Activated naive CD8-positive, alpha-beta T cell treated with anti-CD3 and anti-CD28 coated beads, Interleukin-2, amount 10 ng/mL, durations not matched to agents 7 days and 5 days (primary cell): ENCODE results near the gene ZBTB44. TPM values are rescaled to one million over a fixed set of nuclear protein-coding genes. Genes with fewer than 3 reads are reported as not detected.
"Not testable (repeated sequence)": the region's sequence is repeated elsewhere in the genome, so short reads cannot be mapped to it uniquely, and the experiment has no call there.

ENCODE experiments used
- ATAC-seq: fragments of 150-1000 bp; cut with Tn5 transposase; one replicate; pipeline ENCODE4 v1.10.0; 2021; ENCODE audit warnings: low read depth, moderate library complexity
- POLR2A ChIA-PET: fragments of 350-600 bp; sonication (Branson Sonifier 250); formaldehyde crosslinking; loops from one replicate; lab custom pipeline; 2021; ENCODE audit warnings: antibody characterized with exemption; lab: Charles Lee
- DNase-seq: peaks from one replicate; pipeline ENCODE4 v3.0.0; 2021
- H3K27ac Mint-ChIP-seq: one replicate; pipeline ENCODE4 v1.8.0; 2022; ENCODE audit warnings: mild to moderate bottlenecking, mixed read lengths
- H3K27me3 Mint-ChIP-seq: one replicate; pipeline ENCODE4 v1.8.0; 2022; ENCODE audit warnings: mild to moderate bottlenecking, moderate library complexity, mixed read lengths
- H3K36me3 Mint-ChIP-seq: one replicate; pipeline ENCODE4 v1.8.0; 2021; ENCODE audit warnings: mild to moderate bottlenecking, mixed read lengths
- H3K4me1 Mint-ChIP-seq: one replicate; pipeline ENCODE4 v1.8.0; 2021; ENCODE audit warnings: mixed read lengths
- H3K4me3 Mint-ChIP-seq: one replicate; pipeline ENCODE4 v1.8.0; 2022; ENCODE audit warnings: mild to moderate bottlenecking, moderate library complexity, mixed read lengths
- H3K9me3 Mint-ChIP-seq: one replicate; pipeline ENCODE4 v1.8.0; 2021; ENCODE audit warnings: mixed read lengths
- total RNA-seq, 2 experiments: library from RNA; stranded (reverse); gene quantifications; one replicate each; pipeline ENCODE4 v1.2.3, GENCODE V29; 2021

ZBTB44 gene, protein sequence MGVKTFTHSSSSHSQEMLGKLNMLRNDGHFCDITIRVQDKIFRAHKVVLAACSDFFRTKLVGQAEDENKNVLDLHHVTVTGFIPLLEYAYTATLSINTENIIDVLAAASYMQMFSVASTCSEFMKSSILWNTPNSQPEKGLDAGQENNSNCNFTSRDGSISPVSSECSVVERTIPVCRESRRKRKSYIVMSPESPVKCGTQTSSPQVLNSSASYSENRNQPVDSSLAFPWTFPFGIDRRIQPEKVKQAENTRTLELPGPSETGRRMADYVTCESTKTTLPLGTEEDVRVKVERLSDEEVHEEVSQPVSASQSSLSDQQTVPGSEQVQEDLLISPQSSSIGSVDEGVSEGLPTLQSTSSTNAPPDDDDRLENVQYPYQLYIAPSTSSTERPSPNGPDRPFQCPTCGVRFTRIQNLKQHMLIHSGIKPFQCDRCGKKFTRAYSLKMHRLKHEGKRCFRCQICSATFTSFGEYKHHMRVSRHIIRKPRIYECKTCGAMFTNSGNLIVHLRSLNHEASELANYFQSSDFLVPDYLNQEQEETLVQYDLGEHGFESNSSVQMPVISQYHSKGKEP
- total RNA-seq = 10 to 100 TPM; 53.9 to 60.7 TPM

DNA sequence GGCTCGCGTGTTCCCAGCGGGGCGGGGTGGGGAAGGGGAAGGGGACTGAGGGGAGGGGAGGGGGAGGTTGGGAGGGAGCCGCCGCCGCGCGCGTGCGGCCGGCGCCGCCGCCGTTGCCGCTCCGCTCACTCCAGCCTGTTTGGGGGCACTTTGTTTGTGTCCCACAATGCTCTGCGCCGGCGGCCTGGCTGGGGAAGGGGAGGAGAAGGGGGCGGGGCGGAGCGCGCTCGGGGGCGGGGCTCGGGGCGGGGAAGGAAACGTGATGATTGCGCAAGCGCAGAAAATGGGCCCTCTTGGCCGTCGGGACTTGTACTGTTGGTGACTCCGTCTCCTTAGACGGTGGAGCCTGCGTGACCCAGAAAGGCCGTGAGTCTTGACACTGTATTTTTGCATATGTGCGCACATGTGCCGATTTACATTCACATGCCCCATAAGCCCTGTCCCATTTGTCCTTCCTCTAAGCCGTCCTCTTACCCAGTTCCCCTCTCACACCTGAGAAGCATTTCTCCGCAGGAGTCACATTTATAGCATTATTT, at the start of gene ZBTB44:
Gene ZBTB44, minus strand, starts transcription at position 168 of the 536 bp plus-strand sequence. CDS start 53,044 bp downstream, outside the sequence.
- Mint-ChIP-seq H3K27ac (peak within 1 kb of the TSS; percentile 93), H3K9me3 (no peaks in the 10 kb centered on the region), H3K4me1 (peaks cover 25% of the 10 kb centered on the region), H3K36me3 (no peaks in the 10 kb centered on the region), H3K4me3 (peak within 1 kb of the TSS; percentile 95), H3K27me3 (no peaks in the 10 kb centered on the region)
- POLR2A ChIA-PET = interaction anchor here (1.4 kb wide), 1 partner anchor 312 kb away, joined by 4 read pairs; the partner anchor contains the start of gene PRDM10
- DNase-seq (peak; percentile 85), ATAC-seq (peak; percentile 77)

DNA sequence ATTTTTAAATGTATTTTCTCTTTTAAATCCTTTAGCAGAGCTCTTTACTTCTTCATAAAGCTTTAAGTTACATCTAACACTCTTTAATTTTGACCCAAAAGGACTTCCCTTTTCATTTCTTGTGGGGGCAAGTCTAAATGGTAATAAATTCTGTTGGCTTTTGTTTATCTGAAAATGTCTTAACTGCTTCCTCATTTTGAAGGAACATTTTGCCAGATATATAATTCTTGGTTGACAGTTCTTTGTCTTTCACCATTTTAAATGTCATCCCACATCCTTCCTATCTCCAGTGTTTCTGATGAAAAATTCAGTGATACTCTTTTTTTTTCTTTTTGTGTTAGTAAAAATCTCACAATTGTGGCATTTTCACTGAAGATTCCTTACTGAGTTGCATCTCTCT, 44.7 kb upstream of the ZBTB44 start:
- H3K9me3 Mint-ChIP-seq = peaks cover 18% of the 10 kb centered on the region
- DNase-seq (no peak), ATAC-seq (no peak)
- POLR2A ChIA-PET = no interaction called here
- no peak overlapping the region for H3K27ac Mint-ChIP-seq
- peaks cover 9% of the 10 kb centered on the region for H3K36me3 Mint-ChIP-seq
- H3K4me1 Mint-ChIP-seq = peaks cover 2% of the 10 kb centered on the region
- peaks cover 8% of the 10 kb centered on the region for H3K27me3 Mint-ChIP-seq
- H3K4me3 Mint-ChIP-seq = no peak overlapping the region

DNA sequence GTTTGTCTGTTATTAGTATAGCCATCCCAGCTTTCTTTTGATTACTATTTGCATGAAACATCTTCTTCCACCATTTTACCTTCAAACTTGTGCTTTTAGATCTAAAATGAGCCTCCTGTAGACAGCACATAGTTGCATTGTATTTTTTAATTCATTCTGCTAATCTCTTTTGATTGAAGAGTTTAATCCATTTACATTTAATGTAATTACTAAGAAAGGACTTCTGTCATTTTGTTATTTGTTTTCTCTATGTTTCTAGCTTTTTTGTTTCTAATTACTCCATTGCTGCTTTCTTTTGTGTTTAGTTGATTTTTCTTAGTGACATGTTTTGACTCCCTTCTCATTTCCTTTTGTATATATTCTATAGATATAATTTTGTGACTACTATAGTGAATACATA, 43.7 kb upstream of the ZBTB44 start:
- Mint-ChIP-seq H3K4me1 (peaks cover 2% of the 10 kb centered on the region), H3K9me3 (peaks cover 18% of the 10 kb centered on the region), H3K4me3 (no peak overlapping the region), H3K27ac (no peak overlapping the region), H3K27me3 (peaks cover 5% of the 10 kb centered on the region), H3K36me3 (peaks cover 10% of the 10 kb centered on the region)
- ATAC-seq = no peak
- DNase-seq = no peak
- POLR2A ChIA-PET = no interaction called here

DNA sequence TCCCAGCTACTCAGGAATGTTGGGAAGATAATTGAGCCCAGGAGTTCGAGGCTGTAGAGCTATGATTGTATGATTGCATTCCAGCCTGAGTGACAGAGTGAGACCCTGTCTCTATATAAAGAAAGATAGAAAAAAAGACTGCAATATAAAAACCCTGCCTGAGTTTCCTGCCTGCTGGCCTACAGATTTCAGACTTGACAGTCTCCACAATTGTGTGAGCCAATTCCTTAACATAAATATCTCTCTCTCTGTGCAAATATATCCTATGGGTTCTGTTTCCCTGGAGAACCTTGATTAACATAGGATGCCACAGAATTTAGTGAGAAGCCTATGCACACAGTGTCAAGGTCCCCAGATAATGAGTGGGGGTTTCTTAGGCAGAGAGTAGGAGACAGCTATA, 32.5 kb upstream of the ZBTB44 start:
- H3K36me3 Mint-ChIP-seq = no peaks in the 10 kb centered on the region
- H3K9me3 Mint-ChIP-seq = peaks cover 3% of the 10 kb centered on the region
- POLR2A ChIA-PET = no interaction called here
- ATAC-seq (no peak), DNase-seq (no peak)
- H3K27me3 Mint-ChIP-seq = no peaks in the 10 kb centered on the region
- no peak overlapping the region for H3K4me3 Mint-ChIP-seq
- H3K27ac Mint-ChIP-seq = no peak overlapping the region
- no peaks in the 10 kb centered on the region for H3K4me1 Mint-ChIP-seq

DNA sequence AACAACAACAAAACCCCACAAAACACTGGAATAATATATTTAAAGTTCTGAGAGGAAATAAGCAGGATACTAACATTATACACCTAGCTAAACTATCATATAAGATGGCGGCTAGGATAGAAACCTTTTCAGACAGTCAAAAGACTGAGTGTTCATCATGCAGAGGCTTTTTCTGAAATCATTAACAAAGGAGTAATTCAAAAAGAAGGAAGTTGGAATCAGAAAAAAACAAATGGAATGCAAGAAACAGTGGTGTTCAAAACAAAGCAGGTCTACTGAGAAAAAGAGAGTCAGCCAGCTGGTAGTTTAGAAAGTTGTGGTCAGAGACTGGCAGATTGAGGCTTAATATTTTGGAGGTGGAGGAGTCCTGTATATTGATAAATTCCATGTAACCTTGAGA, 30.1 kb upstream of the ZBTB44 start:
- H3K36me3 Mint-ChIP-seq = peaks cover 9% of the 10 kb centered on the region
- no peak for DNase-seq
- H3K4me3 Mint-ChIP-seq = no peak overlapping the region
- peaks cover 14% of the 10 kb centered on the region for H3K9me3 Mint-ChIP-seq
- ATAC-seq = no peak
- no peaks in the 10 kb centered on the region for H3K27me3 Mint-ChIP-seq
- H3K4me1 Mint-ChIP-seq = peaks cover 12% of the 10 kb centered on the region
- POLR2A ChIA-PET = no interaction called here
- H3K27ac Mint-ChIP-seq = no peak overlapping the region

DNA sequence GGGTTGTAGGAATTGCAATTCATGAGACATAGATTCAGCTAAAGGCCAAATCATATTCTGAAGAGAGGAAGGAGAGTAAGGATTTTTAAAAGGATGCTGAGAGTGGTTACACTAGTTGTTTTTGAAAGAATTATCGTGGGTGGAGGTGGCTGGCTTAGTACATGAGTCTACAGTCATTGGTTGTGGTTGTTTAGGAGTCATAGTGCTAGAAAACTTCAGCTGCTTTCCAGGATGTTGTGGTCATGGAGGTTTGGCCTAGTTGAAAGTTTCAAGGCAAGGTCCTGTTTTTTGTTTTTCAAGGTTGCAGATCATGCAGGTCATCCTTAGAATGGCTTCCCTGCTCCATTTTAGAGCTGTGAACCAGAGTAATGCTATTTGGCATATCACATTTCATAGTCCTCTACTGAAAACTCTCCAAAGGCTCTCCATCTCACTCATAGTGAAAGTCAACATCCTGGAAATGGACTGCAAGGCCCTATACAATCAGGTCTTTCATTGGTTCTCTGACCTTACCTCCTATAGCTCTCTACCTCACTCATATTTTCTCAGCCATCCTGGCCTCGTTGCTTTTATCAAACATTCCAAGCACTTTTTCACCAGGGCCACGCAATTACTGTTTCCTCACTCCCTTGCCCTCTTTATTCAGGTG, 26.1 kb upstream of the ZBTB44 start:
- H3K4me3 Mint-ChIP-seq = no peak overlapping the region
- no peaks in the 10 kb centered on the region for H3K27me3 Mint-ChIP-seq
- peaks cover 17% of the 10 kb centered on the region for H3K9me3 Mint-ChIP-seq
- peak overlapping the region; percentile 68 for H3K27ac Mint-ChIP-seq
- DNase-seq (no peak), ATAC-seq (peak; percentile 81)
- POLR2A ChIA-PET = no interaction called here
- peaks cover 13% of the 10 kb centered on the region for H3K36me3 Mint-ChIP-seq
- H3K4me1 Mint-ChIP-seq = peaks cover 14% of the 10 kb centered on the region

DNA sequence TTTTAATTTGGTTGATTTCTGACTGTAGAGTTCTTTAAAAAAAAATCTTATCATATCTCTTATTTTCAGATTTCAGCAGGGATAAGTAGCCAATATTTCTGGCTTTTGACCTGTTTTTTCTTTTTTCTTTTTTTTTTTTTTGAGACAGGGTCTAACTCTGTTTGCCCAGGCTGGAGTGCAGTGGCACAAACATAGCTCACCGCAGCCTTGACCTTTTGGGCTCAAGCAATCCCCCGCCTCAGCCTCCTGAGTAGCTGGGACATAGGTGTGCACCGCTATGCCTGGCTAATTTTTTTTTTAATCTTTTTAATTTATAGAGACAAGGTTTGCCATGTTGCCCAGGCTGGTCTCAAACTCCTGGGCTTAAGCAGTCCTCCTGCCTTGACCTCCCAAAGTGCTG, 23.9 kb upstream of the ZBTB44 start:
- H3K4me1 Mint-ChIP-seq = peaks cover 14% of the 10 kb centered on the region
- DNase-seq (no peak), ATAC-seq (no peak)
- no peak overlapping the region for H3K4me3 Mint-ChIP-seq
- H3K27me3 Mint-ChIP-seq = no peaks in the 10 kb centered on the region
- POLR2A ChIA-PET = interaction anchor here (0.7 kb wide), 1 partner anchor 21 kb away, joined by 5 read pairs; no protein-coding TSS in a partner anchor
- H3K9me3 Mint-ChIP-seq = peaks cover 14% of the 10 kb centered on the region
- no peak overlapping the region for H3K27ac Mint-ChIP-seq
- H3K36me3 Mint-ChIP-seq = peaks cover 13% of the 10 kb centered on the region

DNA sequence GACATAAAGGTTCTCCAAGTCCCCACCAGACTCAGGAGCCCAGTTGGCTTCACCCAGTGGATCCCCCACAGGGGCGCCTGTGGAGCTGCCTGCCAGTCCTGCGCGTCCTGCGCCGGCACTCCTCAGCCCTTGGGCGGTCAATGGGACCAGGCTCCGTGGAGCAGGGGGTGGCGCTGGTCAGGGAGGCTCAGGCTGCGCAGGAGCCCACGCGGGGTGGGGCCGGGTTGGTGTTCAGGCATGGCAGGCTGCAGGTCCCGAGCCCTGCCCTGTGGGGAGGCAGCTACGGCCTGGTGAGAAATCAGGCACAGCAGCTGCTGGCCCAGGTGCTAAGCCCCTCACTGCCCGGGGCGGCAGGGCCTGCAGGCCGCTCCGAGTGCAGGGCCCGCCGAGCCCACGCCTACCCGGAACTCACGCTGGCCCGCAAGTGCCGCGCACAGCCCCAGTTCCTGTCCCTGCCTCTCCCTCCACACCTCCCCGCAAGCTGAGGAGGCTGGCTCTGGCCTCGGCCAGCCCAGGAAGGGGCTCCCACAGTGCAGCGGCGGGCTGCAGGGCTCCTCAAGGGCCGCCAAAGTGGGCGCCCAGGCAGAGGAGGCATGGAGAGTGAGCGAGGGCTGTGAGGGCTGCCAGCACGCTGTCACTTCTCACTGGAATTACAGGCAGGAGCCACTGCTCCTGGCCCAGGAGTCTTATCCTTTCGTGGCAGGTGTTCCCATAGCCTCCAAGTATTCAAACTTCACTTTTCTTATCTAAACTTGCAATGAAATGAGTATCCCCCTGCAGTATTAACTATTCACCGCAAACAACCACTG, 22.8 kb upstream of the ZBTB44 start:
- H3K36me3 Mint-ChIP-seq = peaks cover 13% of the 10 kb centered on the region
- no peak overlapping the region for H3K27ac Mint-ChIP-seq
- POLR2A ChIA-PET = no interaction called here
- H3K4me1 Mint-ChIP-seq = peaks cover 14% of the 10 kb centered on the region
- DNase-seq (no peak), ATAC-seq (no peak)
- H3K4me3 Mint-ChIP-seq = no peak overlapping the region
- H3K9me3 Mint-ChIP-seq = peaks cover 14% of the 10 kb centered on the region
- H3K27me3 Mint-ChIP-seq = no peaks in the 10 kb centered on the region

DNA sequence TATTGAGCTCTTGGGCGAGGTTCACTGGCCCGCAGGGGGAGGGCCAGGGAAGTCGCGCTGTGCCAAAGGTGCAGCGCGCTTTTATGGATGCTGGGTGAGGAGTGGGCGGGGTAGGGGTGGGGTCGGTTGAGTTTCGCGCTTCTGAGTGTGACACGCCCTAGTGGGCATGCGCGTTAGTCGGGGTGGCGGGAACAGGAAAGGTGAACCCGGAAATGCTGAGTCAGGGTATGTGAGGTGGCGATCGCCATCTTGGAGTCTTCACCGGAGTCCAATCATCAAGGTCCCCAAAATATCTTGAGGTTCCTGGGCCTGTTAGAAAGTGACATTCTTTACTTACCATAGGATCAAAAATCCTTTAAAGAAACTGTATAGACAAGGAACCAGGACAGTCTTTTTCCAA, 16.7 kb upstream of the ZBTB44 start:
- DNase-seq, H3K4me3 Mint-ChIP-seq, POLR2A ChIA-PET, H3K27ac Mint-ChIP-seq, H3K27me3 Mint-ChIP-seq, H3K36me3 Mint-ChIP-seq, H3K9me3 Mint-ChIP-seq, ATAC-seq, H3K4me1 Mint-ChIP-seq: not testable (repeated sequence)

DNA sequence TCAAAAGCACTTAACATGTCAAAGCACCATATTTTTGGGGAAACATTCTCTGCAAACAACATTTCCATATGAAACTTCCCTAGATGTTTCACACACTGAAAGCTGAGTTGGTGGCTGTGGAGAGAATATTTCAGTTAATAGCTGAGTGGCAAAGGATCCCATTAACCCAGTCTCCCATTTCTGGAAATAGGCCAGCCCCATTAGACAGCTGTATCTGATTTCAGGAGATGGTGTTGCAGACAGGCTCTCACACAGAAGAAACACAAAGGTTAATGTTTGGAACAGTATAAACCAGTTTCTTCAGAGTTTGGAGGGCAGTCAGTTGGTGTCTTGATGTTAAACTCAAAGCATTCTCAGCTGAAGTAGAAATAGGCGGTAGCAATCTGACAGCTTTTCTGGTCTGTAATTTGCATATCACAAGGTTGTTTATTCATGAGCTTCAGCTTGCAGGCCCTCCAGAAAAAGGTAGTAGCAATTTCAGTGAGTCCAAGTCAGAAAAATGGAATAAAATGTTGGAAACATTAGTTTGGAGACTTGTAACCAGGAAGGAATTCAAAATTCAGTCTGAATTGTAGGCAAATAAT, 15.5 kb upstream of the ZBTB44 start:
- Mint-ChIP-seq H3K27ac (no peak overlapping the region), H3K9me3 (peaks cover 4% of the 10 kb centered on the region), H3K36me3 (peaks cover 9% of the 10 kb centered on the region), H3K4me1 (peaks cover 3% of the 10 kb centered on the region), H3K27me3 (no peaks in the 10 kb centered on the region), H3K4me3 (no peak overlapping the region)
- no peak for DNase-seq
- POLR2A ChIA-PET = no interaction called here
- ATAC-seq = no peak

DNA sequence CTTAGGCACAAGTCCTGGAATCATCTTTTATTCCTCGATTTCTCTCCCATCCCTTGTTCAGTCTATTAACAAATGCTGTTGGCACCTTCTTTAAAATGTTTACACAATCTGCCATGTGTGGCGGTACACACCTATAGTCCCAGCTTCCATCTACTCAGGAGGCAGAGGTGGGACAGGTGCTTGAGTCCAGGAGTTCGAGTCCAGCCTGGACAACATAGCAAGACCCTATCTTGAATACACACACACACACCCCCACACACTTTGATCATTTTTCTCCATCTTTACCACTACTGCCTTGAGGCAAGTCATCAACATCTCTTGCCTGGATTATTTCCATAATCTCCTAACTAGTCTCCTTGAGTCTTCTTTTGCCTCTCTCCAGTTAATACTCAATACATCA, 13.7 kb upstream of the ZBTB44 start:
- peaks cover 4% of the 10 kb centered on the region for H3K9me3 Mint-ChIP-seq
- no peak overlapping the region for H3K4me3 Mint-ChIP-seq
- H3K27me3 Mint-ChIP-seq = no peaks in the 10 kb centered on the region
- peaks cover 3% of the 10 kb centered on the region for H3K4me1 Mint-ChIP-seq
- POLR2A ChIA-PET = no interaction called here
- DNase-seq (no peak), ATAC-seq (no peak)
- H3K36me3 Mint-ChIP-seq = peaks cover 9% of the 10 kb centered on the region
- no peak overlapping the region for H3K27ac Mint-ChIP-seq

DNA sequence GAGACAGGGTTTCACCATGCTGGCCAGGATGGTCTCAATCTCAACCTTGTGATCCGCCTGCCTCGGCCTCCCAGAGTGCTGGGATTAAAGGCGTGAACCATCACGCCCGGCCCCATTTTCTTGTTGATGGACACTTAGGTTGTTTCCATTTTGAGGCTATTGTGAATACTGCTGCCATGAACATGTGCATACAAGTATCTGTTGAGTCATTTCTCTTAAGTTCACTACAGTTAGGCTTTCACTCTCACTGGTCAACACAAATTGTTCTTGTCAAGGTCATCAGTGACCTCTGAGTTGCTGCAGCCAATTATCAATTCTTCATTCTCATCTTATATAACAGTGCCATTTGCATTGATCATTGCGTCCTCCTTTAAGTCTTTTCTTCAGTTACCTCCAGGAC, 13.0 kb upstream of the ZBTB44 start:
- POLR2A ChIA-PET = no interaction called here
- H3K27ac Mint-ChIP-seq = no peak overlapping the region
- H3K36me3 Mint-ChIP-seq = peaks cover 9% of the 10 kb centered on the region
- H3K4me3 Mint-ChIP-seq = no peak overlapping the region
- H3K9me3 Mint-ChIP-seq = peaks cover 4% of the 10 kb centered on the region
- ATAC-seq = no peak
- H3K27me3 Mint-ChIP-seq = no peaks in the 10 kb centered on the region
- DNase-seq = no peak
- peaks cover 3% of the 10 kb centered on the region for H3K4me1 Mint-ChIP-seq
